Measurements from ENCODE around the gene EYS.
"Not testable (repeated sequence)": the region's sequence is repeated elsewhere in the genome, so short reads cannot be mapped to it uniquely, and the experiment has no call there.

The EYS gene

DNA sequence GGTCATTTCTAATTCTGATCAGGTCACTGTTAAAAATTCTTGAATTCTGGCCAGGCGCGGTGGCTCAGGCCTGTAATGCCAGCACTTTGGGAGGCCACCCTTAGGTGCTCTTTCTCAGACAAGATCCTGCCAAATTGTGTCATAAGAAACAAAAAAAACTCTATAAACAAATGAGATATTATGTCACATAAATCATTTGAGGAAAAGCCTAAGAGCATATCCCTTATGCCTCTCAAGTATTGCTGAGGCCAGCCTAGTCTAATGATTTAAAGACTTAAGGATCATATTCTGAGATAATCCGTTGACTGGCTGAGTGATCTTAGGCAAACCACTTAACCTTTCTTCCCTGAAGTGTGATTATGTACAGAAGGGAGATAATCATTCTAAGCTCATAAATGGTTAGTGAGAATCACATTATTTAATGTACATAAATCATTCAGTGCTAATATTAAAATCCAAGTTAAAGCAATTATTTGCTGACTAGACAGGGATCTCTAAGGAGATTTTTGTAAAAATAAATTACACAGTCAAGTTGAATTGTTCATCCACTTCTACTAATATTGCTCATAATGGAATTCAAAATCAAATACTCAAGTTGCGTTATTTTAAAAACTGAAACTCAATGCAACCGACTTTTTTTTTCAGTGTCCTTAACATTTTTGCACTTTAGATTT is 1706.1 kb downstream of the EYS start:
- no peak for DNase-seq

DNA sequence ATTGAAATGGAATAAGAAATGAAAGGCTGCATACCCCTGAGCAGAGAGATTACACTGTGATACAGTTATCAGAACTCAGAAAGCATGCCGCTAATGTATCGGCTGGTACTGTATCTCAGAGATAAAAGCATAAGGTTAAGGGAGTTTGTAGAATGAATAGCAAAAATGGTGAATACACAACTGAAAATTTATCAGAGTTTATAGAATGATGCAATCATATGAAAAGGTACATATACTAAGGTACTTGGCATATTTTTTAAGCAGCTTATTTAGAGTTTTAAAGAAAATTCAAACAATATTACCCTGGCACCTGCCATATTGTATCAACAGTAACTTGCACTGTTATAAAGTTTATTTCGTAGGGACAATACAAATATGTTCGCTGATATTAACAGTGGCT is 1707.4 kb downstream of the EYS start:
- DNase-seq, result no peak

DNA sequence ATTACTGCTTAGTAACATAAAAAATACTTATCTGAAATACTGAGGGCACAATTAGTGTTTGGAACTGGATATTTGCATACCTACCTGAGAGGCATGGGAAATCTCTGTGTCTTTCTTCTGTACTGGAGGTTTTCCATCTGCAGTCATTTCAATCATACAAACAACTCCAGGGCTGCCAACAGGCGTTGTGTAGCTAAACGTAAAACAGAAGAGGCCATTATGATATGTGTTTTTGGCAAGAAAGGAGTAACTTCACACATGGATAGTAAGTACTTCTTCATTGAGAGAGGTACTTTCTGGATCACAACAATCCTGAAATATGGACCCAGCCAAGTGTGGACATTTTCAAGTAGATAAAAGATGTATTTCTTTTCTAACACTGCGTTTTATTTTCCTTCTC is 1708.0 kb downstream of the EYS start:
- no peak for DNase-seq

DNA sequence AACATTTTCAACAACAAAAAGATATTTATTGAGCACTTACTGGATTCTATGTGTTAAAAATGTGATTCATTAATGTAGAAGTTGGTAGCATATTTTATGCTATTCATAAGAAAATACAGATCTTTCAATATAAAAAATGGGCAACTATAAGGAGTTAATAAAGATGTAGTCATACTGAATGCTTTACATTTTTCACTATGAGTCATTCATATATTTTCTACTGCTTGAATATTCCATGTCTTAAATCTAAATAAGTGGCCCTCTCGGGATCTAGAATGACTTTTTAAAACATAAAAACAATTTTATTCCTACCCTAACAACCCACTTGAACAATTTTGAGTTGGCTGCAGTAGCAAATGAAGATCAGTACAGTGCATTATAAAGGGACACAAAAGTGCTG is 1709.3 kb downstream of the EYS start:
- no peak for DNase-seq

DNA sequence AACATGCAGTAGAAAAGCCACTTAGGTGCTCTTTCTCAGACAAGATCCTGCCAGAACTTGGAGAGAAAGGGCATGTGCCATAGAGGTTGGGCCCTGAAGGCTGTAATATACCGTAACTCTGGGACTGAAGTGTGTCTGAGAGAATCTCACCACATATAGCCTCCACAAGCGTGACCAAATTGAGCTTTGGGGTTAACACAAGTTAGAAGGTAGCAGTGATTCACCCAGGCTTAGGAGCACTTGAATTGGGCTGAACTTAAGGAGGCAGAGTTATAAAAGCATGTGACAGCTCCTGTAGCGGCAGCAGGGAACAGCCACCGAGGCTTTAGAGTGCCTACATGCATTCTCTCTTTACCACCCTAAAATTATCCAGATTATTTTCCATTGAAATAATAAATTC is 1709.8 kb downstream of the EYS start:
- DNase-seq, result no peak

DNA sequence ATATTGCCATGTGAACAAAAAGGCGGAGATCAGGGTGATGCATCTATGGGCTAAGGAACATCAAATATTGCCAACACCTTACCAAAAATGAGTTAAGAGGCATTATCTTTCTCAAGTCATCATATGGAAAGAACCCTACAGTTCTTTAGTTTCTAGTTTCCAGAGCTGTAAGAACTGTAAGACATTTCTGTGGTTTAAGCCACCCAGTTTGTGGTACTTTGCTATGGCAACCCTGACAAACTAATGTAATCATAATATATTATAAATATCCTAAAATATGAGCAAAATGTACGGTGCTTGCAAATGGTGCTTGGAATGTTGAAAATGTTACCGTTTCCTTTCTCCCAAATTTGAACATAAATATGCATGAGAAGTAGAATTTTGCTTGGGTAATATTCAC is 1721.8 kb downstream of the EYS start:
- no peak for DNase-seq

DNA sequence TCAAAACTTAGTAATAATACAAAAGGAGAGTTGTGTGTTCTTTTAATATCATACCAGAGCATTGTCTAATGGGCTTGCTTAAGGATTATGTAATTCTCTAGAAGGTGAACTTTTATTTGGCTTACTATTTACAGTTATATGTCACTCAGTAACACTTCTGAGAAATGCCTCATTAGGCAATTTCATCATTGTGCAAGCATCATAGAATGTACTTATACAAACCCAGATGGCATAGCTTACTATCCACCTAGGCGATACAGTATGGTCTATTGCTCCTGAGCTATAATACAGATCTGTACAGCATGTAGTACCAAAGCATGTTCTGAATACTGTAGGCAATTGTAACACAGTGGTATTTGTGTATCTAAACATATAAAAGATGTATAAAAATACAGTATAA is 1731.3 kb downstream of the EYS start:
- DNase-seq, result peak; percentile 63

DNA sequence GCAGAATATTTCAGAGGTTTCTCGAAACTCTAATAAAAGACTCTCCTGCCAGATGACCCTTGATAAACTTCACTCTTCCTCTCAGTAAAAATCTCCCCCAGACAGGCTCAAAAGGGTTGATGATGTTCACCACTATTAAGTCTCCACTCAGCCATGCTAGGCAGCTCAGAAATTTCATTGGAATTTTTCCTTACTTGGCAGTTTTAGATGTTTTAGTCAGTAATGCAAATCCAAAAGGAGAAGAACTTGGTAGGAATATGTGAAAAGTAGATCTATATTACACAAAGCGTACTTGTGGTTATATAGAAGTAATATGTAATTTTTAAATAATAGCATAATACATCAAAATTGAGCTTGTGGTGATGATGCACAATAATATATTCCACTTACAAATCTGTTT is 1738.4 kb downstream of the EYS start:
- no peak for DNase-seq

DNA sequence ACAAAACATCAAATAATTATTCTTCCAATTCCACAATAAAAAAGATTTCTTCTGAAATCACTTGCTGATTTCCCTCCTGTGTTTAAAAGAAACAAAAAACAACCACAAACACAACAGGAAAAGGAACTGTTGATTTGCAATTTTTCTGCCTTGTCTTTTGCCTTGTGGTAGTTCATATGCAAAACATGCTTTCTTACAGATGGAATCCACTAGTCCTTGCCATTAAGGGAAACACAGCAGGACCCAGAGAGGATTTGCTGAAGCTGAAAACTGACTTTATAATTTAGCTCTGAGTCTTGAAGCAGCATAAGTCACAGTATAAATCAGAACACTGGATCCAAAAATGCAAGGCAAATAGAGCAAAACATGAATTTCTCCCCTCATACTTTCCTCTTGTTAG is 1742.7 kb downstream of the EYS start:
- no peak for DNase-seq

DNA sequence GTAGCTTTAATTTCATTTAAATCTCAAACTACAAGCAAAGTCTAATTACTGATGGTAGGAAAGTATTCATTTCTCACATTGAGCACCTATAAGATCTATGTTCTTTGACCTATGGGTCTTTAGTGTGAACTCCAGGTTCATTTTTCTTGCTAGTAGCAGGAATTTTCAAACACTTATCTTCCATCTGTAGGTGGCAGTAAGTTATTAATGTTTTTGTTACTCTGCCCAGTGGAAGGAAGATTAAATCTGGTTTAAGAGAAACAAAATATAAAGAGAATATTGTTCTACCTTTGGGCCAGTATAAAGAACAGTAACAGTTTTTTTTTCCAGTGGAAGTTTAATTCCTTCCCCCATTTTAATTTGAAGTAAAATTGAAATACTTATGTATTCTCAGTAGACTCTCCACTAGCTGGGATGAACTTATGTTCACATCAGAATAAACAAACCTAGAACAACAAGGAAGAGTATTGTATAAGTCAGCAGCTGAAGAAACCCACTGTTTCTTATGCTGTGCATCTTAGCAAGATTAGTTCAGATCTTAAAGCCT is 1743.2 kb downstream of the EYS start:
- DNase-seq, result peak; percentile 15

DNA sequence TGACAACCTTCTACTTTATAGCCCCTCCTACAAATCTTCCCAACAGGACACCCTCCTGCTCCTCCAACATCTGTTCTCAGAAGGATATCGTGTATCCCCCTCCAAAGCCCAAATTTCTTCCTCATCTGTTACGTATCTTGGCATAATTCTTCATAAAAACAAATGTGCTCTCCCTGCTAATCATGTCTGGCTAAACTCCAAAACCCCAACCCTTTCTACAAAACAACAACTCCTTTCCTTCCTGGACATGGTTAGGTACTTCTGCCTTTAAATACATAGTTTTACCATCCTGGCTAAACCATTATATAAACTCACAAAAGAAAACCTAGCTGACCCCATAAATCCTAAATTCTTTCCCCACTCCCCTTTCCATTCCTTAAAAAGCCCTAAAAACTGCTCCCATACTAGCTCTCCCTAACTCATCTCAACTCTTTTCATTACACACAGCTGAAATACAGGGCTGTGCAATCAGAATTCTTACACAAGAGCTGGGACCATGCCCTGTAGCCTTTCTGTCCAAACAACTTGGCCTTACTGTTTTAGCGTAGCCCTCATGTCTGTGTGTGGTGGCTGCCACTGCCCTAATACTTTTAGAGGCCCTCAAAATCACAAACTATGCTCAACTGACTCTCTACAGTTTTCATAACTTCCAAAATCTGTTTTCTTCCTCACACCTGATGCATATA is 1753.5 kb downstream of the EYS start:
- peak; percentile 20 for DNase-seq

DNA sequence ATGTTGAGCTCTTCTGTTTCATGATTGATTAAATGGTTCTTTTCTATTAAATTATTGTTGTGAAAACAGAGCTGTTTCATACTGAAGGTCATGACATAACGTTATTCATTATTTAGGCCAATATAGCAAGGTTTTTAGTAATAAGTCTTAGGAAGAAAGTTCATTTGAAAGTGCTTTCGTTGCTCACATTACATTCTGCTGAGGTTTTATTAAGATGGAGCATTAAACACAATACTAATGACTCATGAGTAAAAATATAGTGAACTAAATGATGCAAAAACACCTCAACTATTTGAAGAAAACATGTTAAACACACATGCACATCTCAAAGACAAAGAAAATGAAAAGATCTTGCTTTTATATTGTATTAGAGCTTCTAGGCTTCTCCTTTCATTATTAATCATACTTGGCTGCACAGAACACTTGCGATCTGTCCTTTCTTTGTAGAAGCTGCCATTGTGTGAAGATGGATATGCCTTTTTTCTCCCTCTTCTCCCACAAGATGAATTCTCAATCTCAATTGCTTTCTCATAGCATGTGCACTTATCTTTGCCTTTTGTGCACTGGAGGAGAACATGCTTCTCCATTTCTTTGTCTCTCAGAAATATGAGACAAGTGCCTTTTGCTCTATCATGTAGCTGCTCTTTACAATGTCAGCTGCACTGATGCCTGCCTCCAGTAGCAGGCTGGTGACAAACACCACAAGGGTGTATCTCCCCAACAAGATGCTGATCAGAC is 1759.1 kb downstream of the EYS start:
- DNase-seq, result no peak

DNA sequence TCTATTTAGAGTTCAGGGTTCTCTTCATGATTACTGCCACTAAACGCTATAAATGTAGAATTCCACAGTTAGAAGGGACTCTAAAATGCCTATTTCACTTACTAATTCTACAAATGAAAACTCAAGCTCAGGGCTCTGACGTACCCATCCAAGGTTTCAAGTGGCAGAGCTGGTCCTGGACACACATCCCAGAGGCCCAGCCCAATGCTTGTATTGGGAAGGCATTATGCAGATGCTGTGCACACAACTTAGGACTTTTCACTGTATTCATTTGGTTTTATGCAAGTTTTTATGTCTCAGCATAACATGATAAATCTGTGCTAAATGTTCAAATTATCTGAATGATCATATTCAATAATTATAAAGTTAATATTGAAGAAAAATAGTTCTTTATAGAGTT is 1761.0 kb downstream of the EYS start:
- no peak for DNase-seq

DNA sequence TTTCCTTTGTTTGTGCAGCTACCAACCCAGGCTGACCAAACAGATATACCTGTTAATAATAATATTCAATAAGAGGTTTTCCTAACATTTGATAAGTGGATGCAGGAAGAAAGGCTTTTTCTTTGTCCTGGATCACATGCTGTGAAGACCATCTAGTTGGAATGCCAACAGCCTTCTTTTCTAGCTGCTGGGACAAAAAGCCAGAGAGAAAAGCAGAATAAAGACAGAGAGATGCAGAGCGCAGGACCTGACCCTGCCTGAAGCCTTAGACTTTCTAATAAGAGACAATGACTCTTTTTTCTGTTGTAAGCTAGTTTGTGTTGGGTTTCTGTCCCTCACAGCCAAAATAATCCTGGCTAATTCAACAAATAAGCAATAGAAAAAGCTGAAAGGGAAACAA is 1763.2 kb downstream of the EYS start:
- no peak for DNase-seq

DNA sequence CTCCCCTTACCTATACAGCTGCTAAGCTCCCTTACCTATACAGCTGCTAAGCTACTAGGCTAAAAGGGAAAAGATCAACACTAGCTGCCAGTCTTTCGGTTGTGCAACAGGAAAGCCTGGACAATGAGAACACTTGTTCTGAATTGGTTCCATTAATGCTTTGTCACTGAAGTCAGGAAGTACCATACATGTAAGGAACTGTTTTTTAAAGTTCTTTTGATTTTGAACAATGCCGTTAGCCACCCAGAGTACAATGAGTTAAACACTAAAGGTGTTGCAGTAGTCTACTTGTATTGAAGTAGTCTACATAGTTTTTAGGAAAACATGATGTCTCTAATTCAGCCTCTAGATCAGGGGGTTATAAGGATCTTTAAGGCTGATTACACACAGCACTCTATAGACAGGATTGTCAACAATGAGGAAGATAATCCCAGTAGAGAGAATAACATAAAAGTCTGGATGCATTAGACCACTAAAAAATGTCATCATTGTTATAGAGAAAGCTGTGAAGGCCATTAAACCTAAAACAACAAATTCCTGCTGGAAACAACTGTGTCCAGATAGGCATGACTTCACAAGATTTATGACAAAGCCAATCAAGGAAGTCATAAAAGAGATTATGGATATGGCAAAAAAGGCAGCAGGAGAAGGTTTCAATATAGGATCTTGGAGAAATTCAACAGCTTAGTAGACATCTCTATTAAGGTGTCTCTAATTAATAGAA is 1765.1 kb downstream of the EYS start:
- DNase-seq, result peak; percentile 71

DNA sequence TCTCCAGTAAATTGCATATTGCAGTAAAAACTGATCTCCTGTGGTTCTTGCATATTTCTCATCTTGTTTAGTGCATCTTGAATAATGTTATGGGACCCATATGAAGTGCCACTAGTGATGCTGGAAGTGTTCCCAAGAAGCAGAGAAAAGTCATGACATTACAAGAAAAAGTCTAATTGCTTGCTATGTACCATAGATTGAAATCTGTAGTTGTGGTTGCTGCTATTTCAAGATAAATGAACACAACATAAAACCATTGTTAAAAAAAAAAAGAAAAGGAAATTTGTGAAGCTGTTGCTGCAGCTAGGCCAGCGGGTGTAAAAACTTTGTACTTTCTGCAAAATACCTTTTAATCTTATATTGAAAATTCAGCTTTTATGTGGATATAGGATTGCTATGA is 1767.0 kb downstream of the EYS start:
- DNase-seq, result peak; percentile 90

DNA sequence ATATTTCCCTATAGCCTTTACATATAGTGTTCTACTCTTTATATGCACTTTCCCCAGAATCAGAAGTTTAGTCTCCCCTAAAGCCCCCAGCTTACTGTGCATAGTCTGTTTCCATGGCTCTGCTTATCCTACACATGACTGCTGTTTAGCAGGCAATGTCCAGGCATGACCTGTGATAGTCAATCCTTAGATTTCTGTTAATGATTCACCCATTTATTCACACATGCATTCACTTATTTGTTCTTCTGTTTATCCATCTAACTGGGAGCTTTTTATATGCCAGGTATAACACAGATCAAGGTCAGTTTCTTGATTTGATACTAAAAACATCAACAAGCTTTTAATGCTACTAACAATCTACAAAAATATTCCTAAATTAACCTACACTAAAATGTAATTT is 1770.6 kb downstream of the EYS start:
- DNase-seq, result no peak

DNA sequence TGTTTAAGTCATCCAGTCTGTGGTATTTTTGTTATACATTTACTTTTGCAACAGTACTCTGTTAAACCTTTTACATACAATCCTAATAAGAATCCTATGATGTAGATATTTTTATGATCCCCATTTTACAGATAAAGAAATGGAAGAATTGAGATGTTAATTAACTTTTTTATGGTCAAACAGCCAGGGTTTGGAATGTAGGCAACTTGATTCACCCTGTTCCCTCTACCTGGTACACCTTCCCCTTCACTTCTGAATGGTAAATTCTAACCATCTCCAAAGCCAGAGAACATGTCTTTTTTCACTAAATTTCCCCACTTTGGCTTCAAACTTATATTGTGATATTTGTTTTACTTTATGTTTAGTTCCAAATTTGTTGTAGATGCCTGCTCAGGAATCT is 1771.3 kb downstream of the EYS start:
- no peak for DNase-seq

DNA sequence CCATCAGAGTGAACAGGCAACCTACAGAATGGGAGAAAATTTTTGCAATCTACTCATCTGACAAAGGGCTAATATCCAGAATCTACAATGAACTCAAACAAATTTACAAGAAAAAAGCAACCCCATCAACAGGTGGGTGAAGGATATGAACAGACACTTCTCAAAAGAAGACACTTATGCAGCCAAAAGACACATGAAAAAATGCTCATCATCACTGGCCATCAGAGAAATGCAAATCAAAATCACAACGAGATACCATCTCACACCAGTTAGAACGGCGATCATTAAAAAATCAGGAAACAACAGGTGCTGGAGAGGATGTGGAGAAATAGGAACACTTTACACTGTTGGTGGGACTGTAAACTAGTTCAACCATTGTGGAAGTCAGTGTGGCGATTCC is 1773.1 kb downstream of the EYS start:
- DNase-seq, result not testable (repeated sequence)

DNA sequence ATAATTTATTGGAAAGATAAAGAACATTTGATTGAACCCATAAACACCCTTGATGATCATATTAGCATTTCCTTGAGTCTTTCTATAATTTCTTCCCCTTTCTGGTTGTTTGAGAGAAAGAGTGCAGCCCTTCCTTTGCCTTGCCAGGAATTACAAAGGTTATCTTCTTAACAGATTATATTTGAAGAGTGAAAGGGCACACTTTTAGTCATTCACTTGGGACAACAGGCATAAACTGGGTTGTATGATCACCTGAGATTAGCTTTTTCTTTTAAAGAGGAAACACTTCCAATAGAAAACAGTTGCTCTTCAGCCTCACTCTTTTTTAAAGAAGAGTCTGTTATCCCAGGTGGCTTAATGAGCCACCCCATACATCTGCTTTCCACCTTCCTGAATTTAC is 1776.2 kb downstream of the EYS start:
- DNase-seq, result no peak

DNA sequence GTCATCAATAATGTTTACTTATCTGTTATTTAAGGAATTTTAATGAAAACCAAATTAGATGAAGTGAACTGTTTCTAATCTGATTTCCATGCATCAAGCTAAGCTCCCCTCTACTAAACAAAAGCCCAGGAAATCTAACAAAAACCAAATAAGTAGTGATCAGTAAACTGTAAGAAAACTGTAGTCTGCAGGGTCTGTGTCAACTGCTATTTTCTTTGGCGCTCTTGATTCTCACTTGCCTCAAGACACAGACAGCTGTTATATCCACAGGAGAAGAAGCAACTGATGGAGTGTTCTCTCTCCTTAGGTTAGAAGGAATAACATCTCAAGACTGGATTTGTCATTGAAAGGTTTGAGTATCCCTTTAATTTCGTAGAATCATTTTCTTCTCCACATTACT is 1777.9 kb downstream of the EYS start:
- DNase-seq, result no peak

DNA sequence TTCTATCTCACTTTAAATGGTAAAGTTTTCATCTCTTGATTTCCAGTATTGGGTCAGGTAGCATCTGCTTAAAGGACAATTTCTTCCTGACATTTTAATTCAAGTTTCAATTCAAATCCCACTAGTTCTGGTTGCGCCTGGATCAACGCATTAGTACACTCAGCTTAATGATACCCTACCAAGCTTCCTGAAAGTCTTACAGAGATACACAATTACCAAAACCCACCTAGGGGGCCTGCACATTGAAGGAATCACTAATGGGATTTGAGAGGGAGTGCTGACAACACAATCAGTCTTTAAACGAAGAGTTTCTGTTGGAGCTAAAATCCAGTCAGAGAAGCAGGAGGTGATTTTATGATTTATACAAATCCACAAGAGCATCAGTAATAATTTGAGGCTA is 1778.4 kb downstream of the EYS start:
- DNase-seq, result no peak

Measured in hematopoietic multipotent progenitor cell treated with erythropoietin and hydrocortisone succinate and interleukin-3 and kit ligand, for 4 days (in vitro differentiated cells).